ENCODE results near the gene LTO1. TPM values are rescaled to one million over a fixed set of nuclear protein-coding genes. Genes with fewer than 3 reads are reported as not detected.

Gene LTO1
- total RNA-seq, 1 donor from 2014 or later = 21.4 TPM

- no peak overlapping the region for H3K4me3 Mint-ChIP-seq (ENCODE audit: unreplicated experiment)
- DNase-seq (ENCODE audit: extremely low spot score, unreplicated experiment) = no peak
- peaks cover 5% of the 10 kb centered on the region for H3K4me1 Mint-ChIP-seq (ENCODE audit: unreplicated experiment)
- no peak overlapping the region for H3K27ac Mint-ChIP-seq (ENCODE audit: unreplicated experiment)
- no peaks in the 10 kb centered on the region for H3K9me3 Mint-ChIP-seq (ENCODE audit: unreplicated experiment)
- TF ChIP-seq, protein P1, sequence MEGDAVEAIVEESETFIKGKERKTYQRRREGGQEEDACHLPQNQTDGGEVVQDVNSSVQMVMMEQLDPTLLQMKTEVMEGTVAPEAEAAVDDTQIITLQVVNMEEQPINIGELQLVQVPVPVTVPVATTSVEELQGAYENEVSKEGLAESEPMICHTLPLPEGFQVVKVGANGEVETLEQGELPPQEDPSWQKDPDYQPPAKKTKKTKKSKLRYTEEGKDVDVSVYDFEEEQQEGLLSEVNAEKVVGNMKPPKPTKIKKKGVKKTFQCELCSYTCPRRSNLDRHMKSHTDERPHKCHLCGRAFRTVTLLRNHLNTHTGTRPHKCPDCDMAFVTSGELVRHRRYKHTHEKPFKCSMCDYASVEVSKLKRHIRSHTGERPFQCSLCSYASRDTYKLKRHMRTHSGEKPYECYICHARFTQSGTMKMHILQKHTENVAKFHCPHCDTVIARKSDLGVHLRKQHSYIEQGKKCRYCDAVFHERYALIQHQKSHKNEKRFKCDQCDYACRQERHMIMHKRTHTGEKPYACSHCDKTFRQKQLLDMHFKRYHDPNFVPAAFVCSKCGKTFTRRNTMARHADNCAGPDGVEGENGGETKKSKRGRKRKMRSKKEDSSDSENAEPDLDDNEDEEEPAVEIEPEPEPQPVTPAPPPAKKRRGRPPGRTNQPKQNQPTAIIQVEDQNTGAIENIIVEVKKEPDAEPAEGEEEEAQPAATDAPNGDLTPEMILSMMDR (IDR thresholded peaks at IDR 0.05) = no peak
- peaks cover 14% of the 10 kb centered on the region for H3K27me3 Mint-ChIP-seq (ENCODE audit: unreplicated experiment)
- H3K36me3 Mint-ChIP-seq (ENCODE audit: unreplicated experiment) = no peaks in the 10 kb centered on the region
Observed at GRCh38 chr11:69686452-69686851, 11.3 kb upstream of the LTO1 start.

- peaks cover 5% of the 10 kb centered on the region for H3K4me1 Mint-ChIP-seq (ENCODE audit: unreplicated experiment)
- no peaks in the 10 kb centered on the region for H3K36me3 Mint-ChIP-seq (ENCODE audit: unreplicated experiment)
- DNase-seq (ENCODE audit: extremely low spot score, unreplicated experiment) = no peak
- no peak overlapping the region for H3K27ac Mint-ChIP-seq (ENCODE audit: unreplicated experiment)
- no peak overlapping the region for H3K4me3 Mint-ChIP-seq (ENCODE audit: unreplicated experiment)
- TF ChIP-seq, protein P1 (IDR thresholded peaks at IDR 0.05) = no peak
- peaks cover 14% of the 10 kb centered on the region for H3K27me3 Mint-ChIP-seq (ENCODE audit: unreplicated experiment)
- no peaks in the 10 kb centered on the region for H3K9me3 Mint-ChIP-seq (ENCODE audit: unreplicated experiment)
Observed at GRCh38 chr11:69685348-69685747, 10.2 kb upstream of the LTO1 start.

DNA sequence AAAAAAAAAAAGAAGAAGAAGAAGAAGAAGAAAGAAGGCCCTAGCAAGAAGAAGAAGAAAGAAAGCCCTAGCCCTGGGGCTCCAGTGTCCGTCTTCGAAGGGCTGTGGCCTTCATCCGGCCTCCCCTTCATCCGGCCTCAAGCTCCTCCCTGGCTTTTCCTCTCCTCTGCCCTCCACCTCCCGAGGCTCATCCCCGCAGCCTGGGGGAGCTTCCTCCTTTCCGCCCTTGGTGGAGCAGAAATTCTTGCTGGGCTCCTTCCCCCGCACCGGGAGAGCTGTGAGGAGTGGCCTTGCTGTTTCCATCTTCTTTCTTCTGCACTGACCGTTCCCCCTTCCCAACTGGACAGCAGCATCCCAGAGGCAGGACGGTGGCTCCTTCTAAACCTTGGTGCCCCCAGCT, 9.5 kb upstream of the LTO1 start:
- Mint-ChIP-seq H3K4me1 (ENCODE audit: unreplicated experiment) (peaks cover 5% of the 10 kb centered on the region), H3K36me3 (ENCODE audit: unreplicated experiment) (no peaks in the 10 kb centered on the region), H3K27ac (ENCODE audit: unreplicated experiment) (no peak overlapping the region), H3K4me3 (ENCODE audit: unreplicated experiment) (no peak overlapping the region), H3K9me3 (ENCODE audit: unreplicated experiment) (no peaks in the 10 kb centered on the region), H3K27me3 (ENCODE audit: unreplicated experiment) (peaks cover 14% of the 10 kb centered on the region)
- no peak for DNase-seq (ENCODE audit: extremely low spot score, unreplicated experiment)
- TF ChIP-seq, protein P1 (IDR thresholded peaks at IDR 0.05) = no peak

DNA sequence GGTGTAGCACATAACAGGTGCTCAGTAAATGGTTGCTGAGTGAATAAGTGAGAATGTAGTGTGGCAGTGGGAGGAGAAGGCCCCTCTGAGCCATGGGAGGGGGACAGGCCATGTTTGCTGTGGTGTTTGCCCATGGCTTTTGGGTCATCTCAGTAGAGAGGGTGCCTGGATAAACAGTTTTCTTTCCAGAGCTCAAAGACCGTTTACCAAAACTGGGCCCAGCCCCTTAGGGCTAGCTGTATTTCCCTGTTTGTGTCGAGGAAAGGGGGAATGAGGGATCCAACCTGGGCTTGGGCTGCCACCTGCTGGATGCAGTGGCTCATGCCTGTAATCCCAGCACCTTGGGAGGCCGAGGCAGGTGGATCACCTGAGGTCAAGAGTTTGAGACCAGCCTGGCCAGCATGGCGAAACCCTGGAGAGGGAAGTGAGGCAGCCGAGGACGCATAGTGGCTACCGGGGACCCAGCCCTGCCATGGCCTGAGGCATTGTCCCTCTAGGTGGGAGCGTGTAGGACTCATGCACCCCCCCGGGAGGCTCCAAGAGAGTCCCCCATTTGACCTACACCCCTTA, 8.7 kb upstream of the LTO1 start:
- H3K4me1 Mint-ChIP-seq (ENCODE audit: unreplicated experiment) = peaks cover 5% of the 10 kb centered on the region
- no peak for DNase-seq (ENCODE audit: extremely low spot score, unreplicated experiment)
- H3K4me3 Mint-ChIP-seq (ENCODE audit: unreplicated experiment) = no peak overlapping the region
- H3K9me3 Mint-ChIP-seq (ENCODE audit: unreplicated experiment) = no peaks in the 10 kb centered on the region
- no peaks in the 10 kb centered on the region for H3K36me3 Mint-ChIP-seq (ENCODE audit: unreplicated experiment)
- peaks cover 10% of the 10 kb centered on the region for H3K27me3 Mint-ChIP-seq (ENCODE audit: unreplicated experiment)
- H3K27ac Mint-ChIP-seq (ENCODE audit: unreplicated experiment) = no peak overlapping the region
- TF ChIP-seq, protein P1 (IDR thresholded peaks at IDR 0.05) = peak; percentile 35

DNA sequence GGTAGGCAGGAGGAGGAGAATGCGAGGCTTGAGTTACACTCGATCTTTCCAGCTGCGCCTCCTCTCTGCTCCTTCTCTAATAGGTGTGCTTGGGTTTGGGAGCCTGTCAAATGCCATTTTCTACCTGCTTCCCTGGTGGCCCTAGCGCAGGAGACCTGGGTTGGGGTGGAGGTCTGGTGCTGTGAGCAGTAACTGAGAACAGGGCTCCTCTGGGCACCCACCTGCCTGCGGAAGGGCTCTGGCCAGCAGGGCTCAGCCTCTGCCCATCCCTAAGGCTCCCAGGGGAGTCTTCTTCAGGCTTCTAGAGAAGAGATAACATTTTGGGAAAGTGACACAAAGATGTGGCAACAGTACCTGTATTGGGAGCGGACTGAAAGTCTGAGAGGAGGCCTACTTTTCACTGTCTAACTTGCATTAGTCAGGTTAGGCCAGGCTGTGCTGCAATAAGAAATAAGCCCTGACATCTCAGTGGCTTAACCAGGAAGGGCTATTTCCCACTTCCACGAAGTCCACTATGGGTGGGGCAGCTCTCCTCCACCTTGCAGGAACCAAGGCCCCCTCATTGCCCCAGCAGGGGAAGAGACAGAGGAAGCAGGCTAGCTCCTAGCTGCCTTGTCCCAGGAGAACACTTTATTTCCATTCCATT, 7.7 kb upstream of the LTO1 start:
- Mint-ChIP-seq H3K4me3 (ENCODE audit: unreplicated experiment) (no peak overlapping the region), H3K27me3 (ENCODE audit: unreplicated experiment) (peaks cover 8% of the 10 kb centered on the region), H3K27ac (ENCODE audit: unreplicated experiment) (no peak overlapping the region), H3K4me1 (ENCODE audit: unreplicated experiment) (peaks cover 5% of the 10 kb centered on the region), H3K36me3 (ENCODE audit: unreplicated experiment) (no peaks in the 10 kb centered on the region), H3K9me3 (ENCODE audit: unreplicated experiment) (no peaks in the 10 kb centered on the region)
- TF ChIP-seq, protein P1 (IDR thresholded peaks at IDR 0.05) = no peak
- DNase-seq (ENCODE audit: extremely low spot score, unreplicated experiment) = no peak
